HG03108 (cell line): Measurements from ENCODE around the gene GRB10.

Experiments
- ATAC-seq: cut with Tn5 transposase; IDR thresholded peaks from one replicate; pipeline ENCODE4 v1.9.1; 2021; ENCODE audit warnings: moderate library complexity; ENCODE audit not compliant: unreplicated experiment

The GRB10 gene

GRCh38 chr7:50696810-50697582 lies 85.7 kb downstream of the GRB10 start:
- no peak for ATAC-seq

GRCh38 chr7:50695026-50695425 lies 87.7 kb downstream of the GRB10 start:
- no peak for ATAC-seq

GRCh38 chr7:50693455-50694130 lies 89.1 kb downstream of the GRB10 start:
- ATAC-seq, result no peak

GRCh38 chr7:50690541-50691011 lies 92.1 kb downstream of the GRB10 start:
- no peak for ATAC-seq

GRCh38 chr7:50688226-50688590 lies 94.5 kb downstream of the GRB10 start:
- no peak for ATAC-seq

GRCh38 chr7:50687575-50688225 lies 95.0 kb downstream of the GRB10 start:
- ATAC-seq, result no peak

GRCh38 chr7:50687096-50687495 lies 95.6 kb downstream of the GRB10 start:
- no peak for ATAC-seq

GRCh38 chr7:50685135-50686065 lies 97.3 kb downstream of the GRB10 start:
- ATAC-seq, result no peak

- no peak for ATAC-seq
Observed at GRCh38 chr7:50684713-50685075, 98.0 kb downstream of the GRB10 start.

- ATAC-seq, result no peak
Observed at GRCh38 chr7:50684011-50684712, 98.5 kb downstream of the GRB10 start.

- no peak for ATAC-seq
Observed at GRCh38 chr7:50682573-50682972, 100.1 kb downstream of the GRB10 start.

GRCh38 chr7:50682079-50682478 lies 100.6 kb downstream of the GRB10 start:
- no peak for ATAC-seq

- ATAC-seq, result no peak
Observed at GRCh38 chr7:50681432-50682045, 101.2 kb downstream of the GRB10 start.

GRCh38 chr7:50679218-50680007 lies 103.3 kb downstream of the GRB10 start:
- ATAC-seq, result peak; percentile 67

GRCh38 chr7:50678586-50678985 lies 104.1 kb downstream of the GRB10 start:
- no peak for ATAC-seq

GRCh38 chr7:50677638-50677996 lies 105.1 kb downstream of the GRB10 start:
- no peak for ATAC-seq

- no peak for ATAC-seq
Observed at GRCh38 chr7:50676740-50677637, 105.7 kb downstream of the GRB10 start.

GRCh38 chr7:50676079-50676478 lies 106.6 kb downstream of the GRB10 start:
- ATAC-seq, result no peak
